ENCODE results near the gene PPIL4. TPM values are rescaled to one million over a fixed set of nuclear protein-coding genes. Genes with fewer than 3 reads are reported as not detected.

The PPIL4 gene
- total RNA-seq, 1 donor from 2014 or later: 39.9 TPM

DNA sequence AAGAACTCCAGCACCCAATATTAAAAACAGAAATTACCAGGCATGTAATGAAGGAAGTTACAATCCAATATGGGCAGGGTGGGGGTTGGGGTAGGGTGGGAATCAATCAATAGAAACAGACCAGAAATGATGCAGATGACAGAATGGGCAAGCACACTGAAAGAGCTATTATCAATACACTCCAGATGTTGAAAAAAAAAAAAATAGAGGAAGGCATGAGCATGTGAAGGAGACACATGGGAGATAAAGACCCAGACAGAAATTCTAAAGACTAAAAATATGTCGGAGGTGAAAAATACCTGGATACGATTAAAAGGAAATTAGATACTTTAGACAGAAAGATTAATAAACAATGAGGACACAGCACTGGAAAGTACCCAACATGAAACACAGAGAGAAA, 42.0 kb downstream of the PPIL4 start:
- no peaks in the 10 kb centered on the region for H3K27me3 Mint-ChIP-seq (ENCODE audit: low read depth)
- no peaks in the 10 kb centered on the region for H3K9me3 Mint-ChIP-seq
- TF ChIP-seq, protein P1, sequence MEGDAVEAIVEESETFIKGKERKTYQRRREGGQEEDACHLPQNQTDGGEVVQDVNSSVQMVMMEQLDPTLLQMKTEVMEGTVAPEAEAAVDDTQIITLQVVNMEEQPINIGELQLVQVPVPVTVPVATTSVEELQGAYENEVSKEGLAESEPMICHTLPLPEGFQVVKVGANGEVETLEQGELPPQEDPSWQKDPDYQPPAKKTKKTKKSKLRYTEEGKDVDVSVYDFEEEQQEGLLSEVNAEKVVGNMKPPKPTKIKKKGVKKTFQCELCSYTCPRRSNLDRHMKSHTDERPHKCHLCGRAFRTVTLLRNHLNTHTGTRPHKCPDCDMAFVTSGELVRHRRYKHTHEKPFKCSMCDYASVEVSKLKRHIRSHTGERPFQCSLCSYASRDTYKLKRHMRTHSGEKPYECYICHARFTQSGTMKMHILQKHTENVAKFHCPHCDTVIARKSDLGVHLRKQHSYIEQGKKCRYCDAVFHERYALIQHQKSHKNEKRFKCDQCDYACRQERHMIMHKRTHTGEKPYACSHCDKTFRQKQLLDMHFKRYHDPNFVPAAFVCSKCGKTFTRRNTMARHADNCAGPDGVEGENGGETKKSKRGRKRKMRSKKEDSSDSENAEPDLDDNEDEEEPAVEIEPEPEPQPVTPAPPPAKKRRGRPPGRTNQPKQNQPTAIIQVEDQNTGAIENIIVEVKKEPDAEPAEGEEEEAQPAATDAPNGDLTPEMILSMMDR (conservative IDR thresholded peaks at IDR 0.05): no peak
- H3K27ac Mint-ChIP-seq (ENCODE audit: unreplicated experiment): no peak overlapping the region
- H3K36me3 Mint-ChIP-seq (ENCODE audit: low read depth): no peaks in the 10 kb centered on the region
- H3K4me1 Mint-ChIP-seq: no peaks in the 10 kb centered on the region
- DNase-seq (ENCODE audit: low read depth, low spot score): no peak
- H3K4me3 Mint-ChIP-seq: no peak overlapping the region

DNA sequence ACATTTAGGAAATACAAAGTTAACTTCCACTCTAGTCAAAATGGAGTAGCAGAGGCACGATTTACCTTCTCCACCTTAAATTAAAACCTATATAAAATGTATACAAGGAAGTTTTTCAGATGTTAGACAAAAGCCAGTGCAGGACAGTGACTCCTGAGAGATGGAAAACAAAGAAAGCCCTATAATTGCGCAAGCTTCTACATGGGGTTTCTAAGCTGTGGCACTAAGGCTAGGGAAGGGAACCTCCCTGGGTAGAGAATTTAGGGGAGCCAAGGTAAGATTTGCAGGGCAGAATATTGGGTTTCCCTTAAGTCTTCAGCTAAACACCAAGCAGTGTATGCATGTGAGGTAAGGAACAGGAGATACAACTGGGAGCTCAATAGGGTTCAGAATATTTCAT, 42.6 kb downstream of the PPIL4 start:
- no peaks in the 10 kb centered on the region for H3K4me1 Mint-ChIP-seq
- no peaks in the 10 kb centered on the region for H3K36me3 Mint-ChIP-seq (ENCODE audit: low read depth)
- no peak overlapping the region for H3K4me3 Mint-ChIP-seq
- no peak overlapping the region for H3K27ac Mint-ChIP-seq (ENCODE audit: unreplicated experiment)
- no peaks in the 10 kb centered on the region for H3K9me3 Mint-ChIP-seq
- TF ChIP-seq, protein P1 (conservative IDR thresholded peaks at IDR 0.05): no peak
- H3K27me3 Mint-ChIP-seq (ENCODE audit: low read depth): no peaks in the 10 kb centered on the region
- DNase-seq (ENCODE audit: low read depth, low spot score): no peak

DNA sequence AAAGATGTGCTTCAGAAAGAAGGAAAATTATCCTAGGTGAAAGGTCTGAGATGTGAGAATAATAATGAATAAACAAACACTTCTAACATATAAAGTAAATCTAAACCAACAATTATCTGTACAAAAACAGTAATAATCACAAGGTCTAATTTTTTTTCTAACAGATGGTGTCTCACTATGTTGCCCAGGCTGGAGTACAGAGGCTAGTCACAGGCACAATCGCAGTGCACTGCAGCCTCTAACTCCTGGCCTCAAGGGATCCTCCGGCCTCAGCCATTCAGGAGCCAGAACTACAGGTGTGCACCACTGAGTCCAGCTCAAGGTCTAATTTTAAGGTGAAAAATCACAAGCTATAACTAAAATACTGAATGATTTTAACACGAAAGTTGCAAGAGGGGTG, 44.1 kb downstream of the PPIL4 start:
- Mint-ChIP-seq H3K27ac (ENCODE audit: unreplicated experiment) (no peak overlapping the region), H3K4me1 (no peaks in the 10 kb centered on the region), H3K27me3 (ENCODE audit: low read depth) (no peaks in the 10 kb centered on the region), H3K36me3 (ENCODE audit: low read depth) (no peaks in the 10 kb centered on the region), H3K4me3 (no peak overlapping the region), H3K9me3 (no peaks in the 10 kb centered on the region)
- TF ChIP-seq, protein P1 (conservative IDR thresholded peaks at IDR 0.05): no peak
- DNase-seq (ENCODE audit: low read depth, low spot score): no peak

DNA sequence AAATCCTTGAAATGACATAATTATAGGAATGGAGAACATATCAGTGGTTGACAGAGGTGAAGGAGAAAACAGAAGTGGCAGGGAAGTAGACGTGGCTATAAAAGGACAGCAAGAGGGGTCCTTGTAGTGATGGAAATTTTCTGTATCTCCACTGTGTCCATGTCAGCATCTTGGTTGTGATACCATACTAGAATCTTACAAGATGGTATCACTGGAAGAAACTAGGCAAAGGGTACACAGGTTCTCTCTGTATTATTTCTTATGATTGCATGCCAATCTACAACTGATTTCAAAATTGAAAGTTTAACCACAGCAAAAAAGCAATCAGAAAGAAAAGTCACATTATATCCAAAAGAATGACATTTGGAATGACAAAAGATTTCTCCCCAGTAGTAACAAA, 44.6 kb downstream of the PPIL4 start:
- H3K27me3 Mint-ChIP-seq (ENCODE audit: low read depth): no peaks in the 10 kb centered on the region
- H3K4me1 Mint-ChIP-seq: no peaks in the 10 kb centered on the region
- TF ChIP-seq, protein P1 (conservative IDR thresholded peaks at IDR 0.05): no peak
- H3K9me3 Mint-ChIP-seq: no peaks in the 10 kb centered on the region
- DNase-seq (ENCODE audit: low read depth, low spot score): no peak
- no peak overlapping the region for H3K27ac Mint-ChIP-seq (ENCODE audit: unreplicated experiment)
- H3K36me3 Mint-ChIP-seq (ENCODE audit: low read depth): no peaks in the 10 kb centered on the region
- no peak overlapping the region for H3K4me3 Mint-ChIP-seq

GRCh38 chr6:149500096-149500495, 45.7 kb downstream of the PPIL4 start:
- no peak overlapping the region for H3K4me3 Mint-ChIP-seq
- no peaks in the 10 kb centered on the region for H3K36me3 Mint-ChIP-seq (ENCODE audit: low read depth)
- no peak overlapping the region for H3K27ac Mint-ChIP-seq (ENCODE audit: unreplicated experiment)
- no peaks in the 10 kb centered on the region for H3K4me1 Mint-ChIP-seq
- H3K9me3 Mint-ChIP-seq: no peaks in the 10 kb centered on the region
- DNase-seq (ENCODE audit: low read depth, low spot score): no peak
- TF ChIP-seq, protein P1 (conservative IDR thresholded peaks at IDR 0.05): no peak
- no peaks in the 10 kb centered on the region for H3K27me3 Mint-ChIP-seq (ENCODE audit: low read depth)

DNA sequence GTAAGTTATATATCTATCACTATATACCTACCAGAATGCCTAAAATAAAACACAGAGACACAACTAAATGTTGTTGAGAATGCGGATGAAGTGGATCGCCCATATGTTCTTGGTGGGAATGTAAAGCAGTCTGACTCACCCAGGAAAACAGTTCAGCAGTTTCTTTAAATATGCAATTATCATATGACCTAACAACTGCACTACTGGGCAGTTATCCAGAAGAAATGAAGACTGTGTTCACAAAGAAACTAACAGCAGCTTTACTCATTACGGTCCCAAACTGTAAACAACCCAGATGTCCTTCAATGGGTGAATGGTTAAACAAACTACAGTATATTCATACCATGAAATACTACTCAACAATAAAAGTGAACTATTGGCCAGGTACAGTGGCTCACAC, 46.8 kb downstream of the PPIL4 start:
- H3K4me3 Mint-ChIP-seq: no peak overlapping the region
- TF ChIP-seq, protein P1 (conservative IDR thresholded peaks at IDR 0.05): no peak
- no peaks in the 10 kb centered on the region for H3K27me3 Mint-ChIP-seq (ENCODE audit: low read depth)
- H3K4me1 Mint-ChIP-seq: no peaks in the 10 kb centered on the region
- no peaks in the 10 kb centered on the region for H3K36me3 Mint-ChIP-seq (ENCODE audit: low read depth)
- DNase-seq (ENCODE audit: low read depth, low spot score): no peak
- no peak overlapping the region for H3K27ac Mint-ChIP-seq (ENCODE audit: unreplicated experiment)
- H3K9me3 Mint-ChIP-seq: no peaks in the 10 kb centered on the region
